Fibroblast of villous mesenchyme (primary cell): ENCODE data around the gene CHRNA3. TPM values are rescaled to one million over a fixed set of nuclear protein-coding genes. Genes with fewer than 3 reads are reported as not detected.
A peak's percentile ranks its signal among the peaks of the same experiment; 100 is the strongest.
"Not testable (repeated sequence)": the region's sequence is repeated elsewhere in the genome, so short reads cannot be mapped to it uniquely, and the experiment has no call there.

ENCODE experiments used
- DNase-seq: peaks from one replicate; pipeline ENCODE4 v3.0.0-alpha.2; 2010; ENCODE audit warnings: low read depth
- H3K4me3 ChIP-seq: 2 replicates; pipeline ENCODE4 v1.5.1; 2011; ENCODE audit warnings: low read depth, mild to moderate bottlenecking, low read length
- total RNA-seq: library from RNA; depleted of rRNA; stranded (reverse); fragments of >200 nt; gene quantifications from 2 replicates; pipeline ENCODE4 v1.2.3, GENCODE V29; 2012
- TF ChIP-seq, protein P1 (sequence below): IDR thresholded peaks from 2 replicates; pipeline ENCODE4 v1.5.1; 2012; ENCODE audit warnings: low read depth, mild to moderate bottlenecking, low read length; ENCODE audit not compliant: insufficient read depth

Gene CHRNA3
- total RNA-seq, 1 donor = not detected

DNA sequence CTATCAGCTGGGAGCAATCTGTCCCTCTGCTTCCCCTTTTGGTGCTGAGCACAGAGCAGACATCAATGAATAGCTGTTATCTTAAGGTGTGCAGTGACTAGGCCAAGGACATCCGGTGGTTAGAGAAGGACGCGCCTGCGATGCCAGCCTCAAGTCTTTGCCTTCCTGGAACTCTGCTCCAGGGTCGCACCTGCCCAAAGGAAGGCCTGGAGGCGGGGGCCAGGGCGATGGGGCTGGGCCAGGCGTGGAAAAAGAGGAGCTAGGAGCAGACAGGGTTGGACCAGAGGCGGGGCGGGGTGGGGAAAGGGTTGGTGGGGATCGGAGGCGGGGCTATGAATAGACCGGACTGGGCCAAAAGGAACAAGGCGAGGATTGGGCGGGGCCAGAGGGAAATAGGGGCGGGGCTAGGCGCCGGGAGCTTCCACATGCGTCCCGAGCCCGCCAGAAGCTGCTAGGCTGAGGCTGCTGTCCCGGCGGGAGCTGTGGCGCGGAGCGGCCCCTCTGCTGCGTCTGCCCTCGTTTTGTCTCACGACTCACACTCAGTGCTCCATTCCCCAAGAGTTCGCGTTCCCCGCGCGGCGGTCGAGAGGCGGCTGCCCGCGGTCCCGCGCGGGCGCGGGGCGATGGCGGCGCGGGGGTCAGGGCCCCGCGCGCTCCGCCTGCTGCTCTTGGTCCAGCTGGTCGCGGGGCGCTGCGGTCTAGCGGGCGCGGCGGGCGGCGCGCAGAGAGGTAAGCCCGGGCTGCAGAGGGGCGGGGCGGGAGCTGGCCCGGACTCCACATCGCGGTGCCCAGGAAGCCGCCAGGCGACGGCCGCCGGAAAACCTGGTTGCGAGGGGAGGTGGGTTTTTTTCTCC, 55.5 kb downstream of the CHRNA3 start, which contains the start of gene CHRNA5:
Gene CHRNA5, plus strand, starts transcription at position 424 of the 854 bp plus-strand sequence. Its CDS starts 200 bp downstream, at position 624.
- DNase-seq = peak; percentile 64
- TF ChIP-seq, protein P1, sequence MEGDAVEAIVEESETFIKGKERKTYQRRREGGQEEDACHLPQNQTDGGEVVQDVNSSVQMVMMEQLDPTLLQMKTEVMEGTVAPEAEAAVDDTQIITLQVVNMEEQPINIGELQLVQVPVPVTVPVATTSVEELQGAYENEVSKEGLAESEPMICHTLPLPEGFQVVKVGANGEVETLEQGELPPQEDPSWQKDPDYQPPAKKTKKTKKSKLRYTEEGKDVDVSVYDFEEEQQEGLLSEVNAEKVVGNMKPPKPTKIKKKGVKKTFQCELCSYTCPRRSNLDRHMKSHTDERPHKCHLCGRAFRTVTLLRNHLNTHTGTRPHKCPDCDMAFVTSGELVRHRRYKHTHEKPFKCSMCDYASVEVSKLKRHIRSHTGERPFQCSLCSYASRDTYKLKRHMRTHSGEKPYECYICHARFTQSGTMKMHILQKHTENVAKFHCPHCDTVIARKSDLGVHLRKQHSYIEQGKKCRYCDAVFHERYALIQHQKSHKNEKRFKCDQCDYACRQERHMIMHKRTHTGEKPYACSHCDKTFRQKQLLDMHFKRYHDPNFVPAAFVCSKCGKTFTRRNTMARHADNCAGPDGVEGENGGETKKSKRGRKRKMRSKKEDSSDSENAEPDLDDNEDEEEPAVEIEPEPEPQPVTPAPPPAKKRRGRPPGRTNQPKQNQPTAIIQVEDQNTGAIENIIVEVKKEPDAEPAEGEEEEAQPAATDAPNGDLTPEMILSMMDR = no peak
- H3K4me3 ChIP-seq = peak within 1 kb of the TSS; percentile 68

DNA sequence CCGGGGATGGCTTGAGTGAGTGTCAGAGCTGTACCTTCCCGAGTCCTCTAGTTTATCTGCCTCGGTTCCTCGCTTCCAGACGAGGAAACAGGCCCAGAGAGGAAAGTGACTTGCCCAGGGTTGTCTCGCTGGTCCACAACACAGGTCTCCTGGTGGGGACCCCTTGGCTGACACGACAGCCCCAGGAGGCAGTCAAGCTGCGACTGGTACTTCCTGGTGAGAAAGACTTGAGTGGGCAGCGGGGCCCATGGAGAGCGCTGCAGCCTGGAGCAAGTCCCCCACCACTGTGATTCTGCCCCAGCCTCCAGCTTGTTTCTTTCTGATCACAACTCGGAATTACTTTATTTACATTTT, 56.1 kb downstream of the CHRNA3 start:
- no peak overlapping the region for H3K4me3 ChIP-seq
- no peak for DNase-seq
- TF ChIP-seq, protein P1 = no peak

GRCh38 chr15:78563092-78563491, 57.7 kb downstream of the CHRNA3 start:
- TF ChIP-seq, protein P1 = no peak
- no peak overlapping the region for H3K4me3 ChIP-seq
- no peak for DNase-seq

GRCh38 chr15:78561490-78561889, 59.3 kb downstream of the CHRNA3 start:
- no peak overlapping the region for H3K4me3 ChIP-seq
- TF ChIP-seq, protein P1 = no peak
- DNase-seq = no peak

DNA sequence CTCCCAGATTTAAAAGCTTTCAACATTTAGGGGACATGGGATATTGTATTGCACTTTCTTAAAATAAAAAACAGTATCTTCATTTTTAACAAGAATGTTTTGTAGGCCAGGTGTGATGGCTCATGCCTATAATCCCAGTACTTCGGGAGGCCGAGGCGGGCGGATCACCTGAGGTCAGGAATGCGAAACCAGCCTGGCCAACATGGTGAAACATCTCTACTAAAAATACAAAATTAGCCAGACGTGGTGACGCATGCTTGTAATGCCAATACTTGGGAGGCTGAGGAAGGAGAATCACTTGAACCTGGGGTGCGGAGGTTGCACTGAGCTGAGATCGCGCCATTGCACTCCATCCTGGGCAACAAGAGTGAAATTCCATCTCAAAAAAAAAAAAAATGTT, 60.6 kb downstream of the CHRNA3 start:
- DNase-seq, H3K4me3 ChIP-seq: not testable (repeated sequence)

- H3K4me3 ChIP-seq = no peak overlapping the region
- TF ChIP-seq, protein P1 = no peak
- no peak for DNase-seq
Observed at GRCh38 chr15:78552597-78552996, 68.2 kb downstream of the CHRNA3 start.

DNA sequence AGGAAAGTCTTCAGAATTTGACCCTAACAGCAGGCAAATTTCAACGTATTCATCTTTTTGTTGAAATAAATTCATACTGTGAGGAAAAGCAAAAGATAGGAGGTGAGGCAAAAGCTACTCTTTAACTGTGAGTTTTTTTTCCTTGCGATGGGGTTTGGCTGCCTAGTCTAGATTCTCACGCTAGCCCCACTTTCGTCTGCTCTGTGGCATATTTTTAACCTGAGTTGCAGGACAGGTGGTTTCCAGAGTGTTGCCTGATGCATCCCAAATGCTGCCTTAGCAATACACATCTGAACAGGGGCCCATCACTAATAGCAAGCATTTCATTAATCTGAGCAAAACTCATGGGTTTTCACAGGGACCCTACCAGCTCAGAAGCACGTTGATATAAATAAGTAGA, 68.9 kb downstream of the CHRNA3 start:
- no peak for DNase-seq
- no peak overlapping the region for H3K4me3 ChIP-seq
- TF ChIP-seq, protein P1 = no peak
